GM04503 (cell line): Measurements from ENCODE around the gene ABR.
"Not testable (repeated sequence)": the region's sequence is repeated elsewhere in the genome, so short reads cannot be mapped to it uniquely, and the experiment has no call there.

ENCODE experiments used
- DNase-seq: peaks from one replicate; pipeline ENCODE4 v3.0.0-alpha.2; 2012; ENCODE audit warnings: low read depth

ABR gene

DNA sequence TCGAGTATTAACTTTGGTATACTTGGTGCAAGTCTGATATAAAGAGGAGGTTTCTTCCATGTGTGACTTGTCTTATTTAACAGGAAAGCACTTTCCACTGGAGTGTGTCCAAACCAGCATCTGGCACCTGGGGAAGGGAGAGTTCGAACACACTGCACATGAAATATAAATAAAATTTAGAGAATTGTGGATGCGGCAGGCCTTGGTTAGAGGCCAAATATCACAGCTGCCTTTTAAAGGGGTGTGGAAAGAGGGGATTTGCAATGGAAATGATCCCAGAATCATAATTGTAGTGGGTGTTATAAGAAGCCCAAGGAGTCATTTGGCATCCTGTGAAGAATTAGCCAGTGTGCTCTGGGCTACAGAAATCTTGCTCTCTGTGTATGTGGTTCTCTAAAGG is 195.9 kb downstream of the ABR start:
- DNase-seq, result no peak

DNA sequence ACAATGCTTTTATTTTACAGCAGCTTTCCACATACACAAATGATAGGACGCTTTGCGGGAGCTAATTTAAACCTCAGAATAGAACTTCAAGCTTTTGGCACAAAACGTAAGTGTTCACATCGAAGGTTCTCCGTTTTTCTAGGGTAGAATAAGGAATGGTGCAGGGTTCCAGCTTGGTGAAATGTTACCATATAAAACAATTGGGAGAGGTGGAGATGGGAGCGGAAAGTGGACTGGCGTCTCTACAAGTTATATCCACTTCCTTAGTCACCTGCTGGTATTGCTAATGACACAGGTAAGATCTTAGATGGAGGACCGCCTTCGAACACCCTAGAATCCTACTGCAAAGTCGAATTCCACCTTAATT is 198.5 kb downstream of the ABR start:
- DNase-seq, result no peak

DNA sequence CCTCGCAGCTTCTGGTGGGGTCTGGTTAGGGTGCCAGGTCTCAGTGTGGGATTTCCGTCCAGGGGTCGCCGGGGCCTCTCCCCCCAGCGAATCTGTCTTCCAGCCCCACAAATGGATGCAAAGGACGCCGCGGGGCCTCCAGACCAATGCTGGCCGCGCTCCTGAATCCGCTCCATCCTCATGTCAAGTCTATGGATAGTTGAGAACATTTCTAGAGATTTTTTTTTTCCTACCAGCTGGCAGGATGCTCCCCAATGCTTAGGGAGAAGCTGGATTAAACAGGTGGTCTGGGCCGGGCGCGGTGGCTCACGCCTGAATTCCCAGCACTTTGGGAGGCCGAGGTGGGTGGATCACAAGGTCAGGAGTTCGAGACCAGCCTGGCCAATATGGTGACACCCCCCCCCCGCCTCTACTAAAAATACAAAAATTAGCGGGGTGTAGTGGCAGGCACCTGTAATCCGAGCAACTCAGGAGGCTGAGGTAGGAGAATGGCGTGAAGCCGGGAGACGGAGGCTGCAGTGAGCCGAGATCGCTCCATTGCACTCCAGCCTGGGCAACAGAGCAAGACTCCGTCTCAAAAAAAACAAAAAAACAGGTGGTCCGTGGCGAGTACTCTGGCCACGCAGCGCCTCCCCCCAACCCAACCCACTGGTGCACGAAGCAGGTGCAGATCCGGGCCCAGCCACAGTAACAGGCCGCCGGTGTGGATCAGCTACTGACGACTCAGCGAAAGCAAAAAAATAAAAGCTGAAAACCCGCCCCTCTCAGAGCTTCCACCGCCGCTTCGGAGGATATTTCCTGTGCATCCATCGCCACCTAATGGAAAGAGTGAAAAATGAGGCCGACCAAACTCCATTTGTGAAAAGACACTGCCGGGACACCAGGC is 199.1 kb downstream of the ABR start:
- DNase-seq, result no peak

DNA sequence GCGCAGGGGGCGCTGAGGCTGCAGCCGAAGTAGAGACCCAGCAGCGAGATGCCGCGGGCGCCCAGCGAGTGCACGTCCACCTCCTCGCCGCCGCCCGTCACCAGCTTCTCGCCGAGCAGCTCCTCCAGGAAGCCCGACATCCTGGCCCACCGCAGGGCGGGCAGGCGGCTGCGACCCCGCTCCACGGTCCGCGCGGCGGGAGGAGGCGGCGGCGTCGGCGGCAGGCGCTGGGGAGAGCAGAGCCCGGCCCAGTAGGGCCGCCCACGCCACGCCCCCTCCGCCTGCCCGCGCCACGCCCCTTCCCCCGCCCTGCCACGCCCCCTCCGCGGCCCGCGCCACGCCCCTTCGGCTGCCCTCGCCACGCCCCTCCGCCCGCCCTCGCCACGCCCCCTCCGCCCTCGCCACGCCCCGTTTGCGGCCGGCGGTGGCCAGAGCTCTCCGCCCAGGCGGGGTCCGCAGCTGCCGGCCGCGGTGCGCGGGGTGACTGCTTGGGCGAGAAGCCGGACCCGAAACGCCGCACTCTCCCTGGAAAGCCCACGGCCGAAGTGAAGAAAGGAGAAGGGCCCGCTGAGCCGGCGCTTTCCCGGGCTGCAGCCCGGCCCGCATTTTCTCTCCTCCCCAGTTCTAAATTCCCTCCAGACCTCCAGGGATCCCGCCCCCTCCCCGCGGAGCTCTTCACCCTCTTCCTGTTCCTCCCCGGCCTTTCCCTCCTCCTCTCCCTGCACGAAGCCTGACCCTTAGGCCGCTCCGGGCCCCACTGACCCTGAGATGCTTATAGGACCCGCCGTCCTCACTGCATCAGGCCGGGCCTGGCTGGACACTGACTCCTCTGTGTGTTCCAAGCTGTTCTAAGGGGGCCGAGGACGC is 200.0 kb downstream of the ABR start, which contains the start of gene NXN:
Gene NXN, minus strand, starts transcription at position 238 of the 867 bp plus-strand sequence.
- DNase-seq, result no peak

DNA sequence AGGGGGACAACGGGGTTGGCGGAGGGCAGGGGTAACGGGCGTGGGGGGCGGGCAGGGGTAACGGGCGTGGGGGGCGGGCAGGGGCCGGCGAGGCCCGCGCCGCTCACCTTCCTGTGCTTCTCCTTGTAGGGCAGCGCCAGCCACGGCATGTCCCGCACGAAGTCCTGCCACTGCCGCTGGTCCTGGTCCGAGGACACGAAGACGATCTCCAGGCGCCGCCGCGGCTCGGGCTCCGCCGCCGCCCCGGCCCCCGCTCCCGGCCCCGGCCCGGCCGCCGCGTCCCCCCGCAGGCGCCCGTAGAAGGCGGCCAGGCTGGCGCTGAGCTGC is 200.6 kb downstream of the ABR start:
- no peak for DNase-seq

DNA sequence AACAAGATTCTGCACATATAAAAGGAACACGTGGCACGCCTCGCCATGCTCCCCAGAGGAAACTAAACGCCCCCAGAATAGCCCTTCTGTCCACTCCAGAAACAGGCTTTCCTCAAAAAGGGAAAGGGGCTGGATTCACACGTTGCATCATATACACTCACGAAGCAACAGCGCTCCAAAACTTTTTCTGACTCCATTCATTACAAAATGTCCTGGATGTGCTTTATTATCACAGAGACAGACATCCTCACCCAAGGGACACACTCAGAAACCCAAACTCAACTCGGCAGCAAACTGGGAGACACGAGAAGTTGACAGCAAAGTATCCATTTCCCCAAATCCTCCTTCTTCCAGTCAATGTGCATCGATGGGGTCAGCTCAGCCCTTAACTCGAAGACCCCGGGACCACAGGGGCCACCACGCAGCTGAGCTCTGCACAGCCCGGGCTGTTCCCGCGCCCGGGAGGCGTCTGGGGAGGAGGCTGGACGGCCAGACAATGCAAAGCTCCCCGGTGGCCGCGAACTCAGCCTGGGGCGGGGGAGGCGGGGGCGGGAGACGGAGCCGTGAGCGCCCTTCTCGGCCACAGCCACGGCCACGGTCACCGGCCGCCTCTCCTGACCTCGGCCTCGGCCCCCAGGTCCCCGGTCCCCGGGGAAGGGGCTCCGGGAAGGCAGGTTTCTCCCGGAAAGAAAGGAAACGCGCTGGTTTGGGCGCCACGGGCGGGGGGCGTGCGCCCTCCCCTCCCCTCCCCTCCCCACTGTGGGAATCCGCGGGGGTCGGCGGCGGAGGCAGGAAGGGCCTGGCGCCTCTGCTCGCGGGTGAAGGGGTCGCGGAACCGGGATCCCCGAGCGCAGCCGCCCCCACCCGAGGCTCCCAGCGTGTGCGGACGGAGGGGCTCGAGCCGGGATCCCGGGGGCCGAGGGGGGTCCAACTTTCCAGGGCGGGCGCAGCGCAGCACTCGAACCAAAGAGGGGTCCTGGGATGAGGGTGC is 201.4 kb downstream of the ABR start:
- no peak for DNase-seq

DNA sequence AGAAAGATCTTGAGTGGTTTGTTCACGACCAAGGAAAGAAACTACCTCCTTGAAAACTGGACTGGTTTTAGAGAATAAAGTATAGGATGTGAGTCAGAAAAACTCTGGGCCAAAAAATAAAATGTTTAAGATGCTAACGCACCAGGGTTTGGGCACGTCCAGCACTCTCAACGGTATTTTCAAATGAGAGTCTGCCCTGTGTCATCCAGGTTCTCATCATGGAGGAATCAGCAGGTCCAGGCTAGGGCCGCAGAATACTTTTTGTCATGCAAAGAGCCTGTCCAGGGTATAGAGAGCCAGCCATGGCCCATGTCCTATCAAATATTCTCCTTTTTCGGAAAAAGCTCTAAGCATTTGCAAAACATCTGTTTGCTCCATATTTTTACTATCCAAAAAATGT is 202.6 kb downstream of the ABR start:
- no peak for DNase-seq

DNA sequence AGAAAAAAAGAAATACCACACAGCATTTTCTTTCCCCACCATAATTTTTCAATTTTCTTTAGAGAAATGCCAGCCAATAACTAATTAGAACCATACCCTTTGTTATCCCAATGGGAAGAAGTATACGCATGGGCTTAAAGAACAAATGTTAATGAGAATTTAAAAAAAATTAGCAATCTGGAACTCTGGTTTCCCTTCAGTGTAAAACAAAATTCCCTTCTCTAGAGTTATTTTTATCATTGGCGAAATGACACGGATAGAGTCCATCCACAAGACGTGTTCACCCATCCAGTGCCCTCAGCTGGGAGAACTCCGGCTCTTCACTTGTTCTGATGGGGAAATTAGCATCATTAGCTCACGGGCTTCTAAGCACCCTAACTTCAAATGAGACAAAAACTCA is 203.5 kb downstream of the ABR start:
- no peak for DNase-seq

DNA sequence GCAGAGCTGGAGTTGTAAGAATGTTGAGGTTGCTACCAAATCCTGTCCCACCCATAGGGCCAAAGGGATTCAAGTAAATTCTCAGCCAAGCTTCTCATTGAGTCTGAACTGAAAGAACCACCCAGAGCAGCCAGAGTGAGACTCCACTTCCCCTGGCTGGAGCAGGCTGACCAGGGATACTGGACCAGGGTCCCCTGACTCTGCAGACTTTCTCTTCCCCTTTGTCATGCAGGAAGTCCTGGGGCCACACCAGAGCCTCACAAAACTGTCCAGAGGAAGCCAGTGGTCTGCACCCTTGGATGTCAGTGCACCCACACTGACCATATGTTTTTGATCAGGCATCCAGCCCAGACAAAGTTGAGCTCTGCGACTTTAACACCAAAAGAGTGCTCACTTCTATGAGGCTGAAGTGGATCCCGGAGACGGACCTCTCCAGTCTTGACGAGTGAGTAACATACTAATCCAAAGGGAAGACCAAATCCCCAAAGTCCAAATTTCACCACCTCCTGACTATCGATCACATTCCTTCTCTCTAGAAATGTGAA is 204.3 kb downstream of the ABR start:
- no peak for DNase-seq

DNA sequence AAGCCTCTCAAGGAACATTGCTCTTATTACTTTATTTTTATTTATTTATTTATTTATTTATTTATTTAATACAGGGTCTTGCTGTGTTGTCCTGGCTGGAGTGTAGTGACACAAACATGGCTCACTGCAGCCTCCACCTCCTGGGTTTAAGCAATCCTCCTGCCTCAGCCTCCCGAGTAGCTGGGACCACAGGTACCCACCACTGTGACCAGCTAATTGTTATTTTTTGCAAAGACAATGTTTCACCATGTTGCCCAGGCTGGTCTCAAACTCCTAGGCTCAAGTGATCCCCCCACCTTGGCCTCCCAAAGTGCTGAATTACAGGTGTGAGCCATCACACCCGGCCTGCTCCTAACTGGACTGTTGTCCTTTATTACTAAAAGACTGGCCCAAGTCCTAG is 205.0 kb downstream of the ABR start:
- not testable (repeated sequence) for DNase-seq

DNA sequence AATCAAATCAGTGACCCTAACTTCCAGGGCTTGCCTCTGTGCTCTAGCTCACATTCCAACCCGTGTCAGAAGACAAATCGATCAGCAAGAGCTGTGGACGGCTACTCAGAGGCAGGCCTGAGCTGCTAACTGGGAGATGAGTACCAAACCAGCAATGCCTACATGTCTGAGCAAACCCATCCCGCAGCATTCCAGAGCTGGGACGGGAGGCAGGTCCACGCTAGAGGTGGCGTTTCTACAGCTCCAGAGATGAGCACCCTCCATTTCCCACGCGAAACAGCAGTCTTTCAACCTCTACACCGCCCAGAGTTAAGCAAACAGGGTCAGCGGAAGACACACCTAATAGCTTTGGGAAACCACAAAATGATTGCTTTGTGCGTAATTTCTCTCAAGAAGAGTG is 206.7 kb downstream of the ABR start:
- DNase-seq, result no peak

DNA sequence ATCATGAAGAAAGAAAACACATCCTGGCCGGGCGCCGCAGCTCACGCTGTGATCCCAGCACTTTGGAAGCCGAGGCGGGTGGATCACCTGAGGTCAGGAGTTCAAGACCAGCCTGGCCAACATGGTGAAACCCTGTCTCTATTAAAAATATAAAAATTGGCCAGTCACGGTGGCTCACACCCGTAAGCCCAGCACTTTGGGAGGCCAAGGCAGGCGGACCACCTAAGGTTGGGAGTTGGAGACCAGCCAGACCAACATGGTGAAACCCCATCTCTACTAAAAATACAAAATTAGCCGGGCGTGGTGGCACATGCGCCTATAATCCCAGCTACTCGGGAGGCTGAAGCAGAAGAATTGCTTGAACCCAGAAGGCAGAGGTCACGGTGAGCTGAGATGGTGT is 207.9 kb downstream of the ABR start:
- DNase-seq, result not testable (repeated sequence)

DNA sequence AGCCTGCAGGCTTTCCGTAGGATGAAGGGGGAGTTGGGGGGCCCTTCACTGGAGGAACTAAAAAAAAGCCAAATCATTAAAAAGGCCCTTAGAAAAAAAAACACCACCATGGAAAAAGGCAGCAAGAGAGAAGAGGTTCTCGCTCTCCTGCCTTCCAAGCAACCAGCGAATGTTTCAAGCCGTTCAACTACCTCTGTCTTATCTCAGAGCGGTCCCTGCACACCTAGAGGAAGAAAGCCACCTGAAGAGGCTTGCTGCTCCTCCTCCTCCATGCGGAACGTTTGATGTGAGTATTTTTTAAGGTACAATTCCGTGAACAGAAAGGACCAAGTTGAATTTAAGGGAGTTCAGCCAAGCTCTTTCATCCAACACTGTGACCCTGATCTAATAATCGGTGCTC is 209.4 kb downstream of the ABR start:
- DNase-seq, result no peak

DNA sequence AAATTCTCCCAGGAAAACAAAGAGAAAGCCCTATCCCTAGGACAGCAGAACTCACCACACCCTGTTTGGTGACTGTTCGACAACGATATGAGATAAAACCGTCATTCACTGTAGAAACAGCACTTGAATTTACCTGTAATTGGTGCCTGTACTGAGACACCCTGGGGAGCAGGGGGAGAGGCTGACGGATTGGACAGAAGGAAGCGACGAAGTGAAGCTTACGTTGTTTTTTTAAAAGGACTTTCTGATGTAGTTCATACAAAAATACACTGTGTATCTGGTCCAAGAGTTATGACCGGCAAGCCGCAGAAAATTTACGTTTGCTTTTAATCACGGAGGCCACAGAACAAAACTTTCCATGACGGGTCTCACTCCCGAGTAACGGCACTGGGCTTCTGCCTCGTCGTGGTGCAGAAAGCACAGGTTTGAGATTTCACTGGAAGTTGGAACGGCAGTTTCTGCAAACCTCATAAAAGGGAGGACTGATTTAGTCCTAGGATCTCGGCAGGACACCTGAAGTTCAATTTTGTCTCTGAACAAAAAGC is 209.9 kb downstream of the ABR start:
- DNase-seq, result no peak

DNA sequence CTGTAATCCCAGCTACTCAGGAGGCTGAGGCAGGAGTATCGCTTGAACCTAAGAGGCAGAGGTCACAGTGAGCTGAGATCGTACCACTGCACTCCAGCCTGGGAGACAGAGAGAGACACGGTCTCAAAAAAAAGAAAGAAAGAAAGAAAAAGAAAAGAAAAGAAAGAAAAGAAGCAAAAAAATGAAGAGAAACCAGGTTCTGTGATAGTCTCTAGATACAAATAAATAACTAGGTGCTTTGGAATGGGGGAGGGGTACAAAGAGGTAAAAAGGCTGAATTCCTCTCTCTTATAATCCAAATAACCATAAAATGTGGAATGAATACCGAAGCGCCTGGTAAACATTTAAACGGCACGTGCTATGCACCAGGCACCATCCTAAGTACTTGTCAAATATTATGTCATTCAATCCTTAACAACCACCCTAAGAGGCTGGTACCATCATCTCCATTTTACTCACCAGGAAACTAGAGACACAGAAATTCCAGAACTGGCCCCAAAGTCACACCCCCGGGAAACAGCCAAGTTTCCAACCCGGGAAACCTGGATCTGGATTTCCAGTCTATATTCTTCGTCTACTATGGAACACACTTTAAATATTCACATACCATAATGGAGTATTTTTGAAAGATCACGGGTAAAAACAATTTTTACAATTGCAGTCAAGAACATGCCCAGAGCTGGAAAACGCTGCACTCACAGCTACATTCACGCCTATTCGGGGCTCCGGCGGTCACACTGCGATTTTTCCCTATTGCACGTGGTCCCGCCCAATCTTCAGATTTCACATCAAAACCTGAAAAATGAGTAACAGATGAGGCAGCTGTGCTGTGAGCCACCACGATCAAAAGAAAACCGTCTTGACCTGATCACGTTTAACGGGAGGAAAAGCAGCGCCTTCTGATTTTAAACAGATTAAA is 210.7 kb downstream of the ABR start:
- no peak for DNase-seq

DNA sequence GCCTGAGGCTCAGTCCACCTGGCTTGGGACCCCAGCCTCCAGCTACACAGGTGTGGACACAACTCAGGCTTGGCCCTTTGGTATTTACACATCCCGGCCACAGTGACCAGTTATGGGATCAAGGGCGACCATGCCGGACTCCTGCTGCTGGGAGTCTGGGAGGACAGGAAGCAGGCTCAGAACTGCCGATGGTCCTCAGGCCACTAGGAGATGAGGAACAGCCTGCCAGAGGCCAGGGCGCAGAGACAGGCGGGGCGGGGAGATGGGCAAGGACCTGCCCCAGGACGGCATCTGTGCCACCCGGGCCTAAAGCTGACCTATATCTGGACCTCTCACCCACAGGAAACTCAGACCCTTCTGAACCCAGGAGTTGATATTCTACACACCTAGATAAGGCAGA is 212.7 kb downstream of the ABR start:
- DNase-seq, result no peak

DNA sequence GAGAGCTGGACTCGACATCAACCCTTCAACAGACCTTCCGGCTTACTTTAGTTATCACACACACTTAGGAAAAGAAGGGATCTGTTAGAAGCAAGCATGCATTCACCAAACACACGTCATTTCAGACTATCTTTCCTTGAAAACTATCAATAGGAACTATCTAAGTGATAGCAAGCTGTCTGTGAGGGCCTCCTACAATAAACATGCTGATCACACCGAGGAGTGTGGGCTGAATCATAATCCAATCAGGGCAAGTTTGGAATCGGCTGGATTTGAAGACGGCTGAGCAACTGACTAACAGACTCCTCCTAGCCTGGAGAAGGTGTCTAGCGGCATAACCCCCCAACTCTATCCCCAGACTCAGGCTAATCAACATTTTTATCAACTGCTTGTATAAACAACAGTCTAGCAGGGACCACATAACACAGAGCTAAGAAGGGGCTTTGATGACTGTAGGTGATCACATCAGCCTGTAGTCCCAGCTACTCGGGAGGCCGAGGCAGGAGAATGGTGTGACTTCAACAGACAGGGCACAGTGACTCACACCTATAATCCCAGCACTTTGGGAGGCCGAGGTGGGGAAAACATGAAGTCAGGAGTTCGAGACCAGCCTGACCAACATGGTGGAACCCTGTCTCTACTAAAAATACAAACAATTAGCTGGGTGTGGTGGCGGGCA is 214.3 kb downstream of the ABR start:
- no peak for DNase-seq

DNA sequence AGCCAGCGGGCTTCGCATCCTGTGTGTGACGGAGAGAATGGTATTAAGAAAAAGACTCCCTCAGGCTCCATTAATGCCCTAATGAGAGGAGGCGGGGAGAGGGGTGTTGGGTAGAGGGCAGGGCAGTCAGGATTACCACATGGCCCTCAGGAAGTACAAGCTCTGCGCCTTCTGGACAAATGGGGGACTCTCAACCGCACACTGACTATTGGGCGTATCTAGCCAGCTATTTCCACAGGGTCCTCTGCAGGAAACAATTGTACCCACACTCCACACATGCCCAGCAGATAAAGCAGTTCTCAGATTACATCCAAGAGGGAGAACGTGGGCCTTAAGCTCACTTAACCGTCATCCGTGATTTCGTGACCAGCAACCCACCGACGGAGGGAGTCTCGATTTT is 214.9 kb downstream of the ABR start:
- DNase-seq, result no peak

DNA sequence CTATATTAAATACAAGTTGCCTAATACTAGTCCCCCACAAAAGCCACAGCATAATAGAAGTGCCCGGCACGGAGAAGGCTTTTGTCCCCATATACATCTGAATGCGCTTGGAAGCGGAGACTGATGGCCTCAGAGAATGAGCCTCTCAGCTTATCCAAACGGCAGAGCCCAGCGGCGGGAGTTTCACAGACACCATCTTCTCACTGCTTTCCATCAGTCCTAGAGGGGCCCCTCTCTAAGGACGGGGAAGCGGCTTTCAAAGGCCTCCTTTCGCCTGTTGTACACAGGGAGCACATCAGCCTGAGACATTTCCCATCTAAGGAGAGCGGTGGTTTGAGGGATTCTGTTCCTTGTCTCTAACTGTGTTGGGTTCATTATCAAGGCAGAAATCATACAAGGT is 217.1 kb downstream of the ABR start:
- DNase-seq, result no peak

DNA sequence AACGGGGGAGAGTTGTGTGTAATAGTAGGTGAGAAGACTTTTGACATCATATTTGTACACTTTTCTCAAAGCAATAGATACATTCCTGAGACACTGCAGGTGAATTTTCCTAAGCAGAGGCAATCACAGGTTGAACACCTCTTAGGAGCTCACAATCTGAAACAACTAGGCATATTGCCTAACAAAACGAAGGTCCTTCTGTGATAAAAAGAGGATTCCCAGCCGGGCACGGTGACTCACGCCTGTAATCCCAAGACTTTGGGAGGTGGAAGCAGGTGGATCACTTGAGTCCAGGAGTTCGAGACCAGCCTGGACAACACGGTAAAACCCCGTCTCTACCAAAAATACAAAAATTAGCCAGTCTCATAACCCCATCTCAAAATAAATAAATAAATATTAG is 217.6 kb downstream of the ABR start:
- DNase-seq, result no peak
